Measurements from ENCODE around the gene ADCYAP1R1. TPM values are rescaled to one million over a fixed set of nuclear protein-coding genes. Genes with fewer than 3 reads are reported as not detected.

The ADCYAP1R1 gene
- total RNA-seq, 1 experiment from 2014 or later = 8.9 TPM

DNA sequence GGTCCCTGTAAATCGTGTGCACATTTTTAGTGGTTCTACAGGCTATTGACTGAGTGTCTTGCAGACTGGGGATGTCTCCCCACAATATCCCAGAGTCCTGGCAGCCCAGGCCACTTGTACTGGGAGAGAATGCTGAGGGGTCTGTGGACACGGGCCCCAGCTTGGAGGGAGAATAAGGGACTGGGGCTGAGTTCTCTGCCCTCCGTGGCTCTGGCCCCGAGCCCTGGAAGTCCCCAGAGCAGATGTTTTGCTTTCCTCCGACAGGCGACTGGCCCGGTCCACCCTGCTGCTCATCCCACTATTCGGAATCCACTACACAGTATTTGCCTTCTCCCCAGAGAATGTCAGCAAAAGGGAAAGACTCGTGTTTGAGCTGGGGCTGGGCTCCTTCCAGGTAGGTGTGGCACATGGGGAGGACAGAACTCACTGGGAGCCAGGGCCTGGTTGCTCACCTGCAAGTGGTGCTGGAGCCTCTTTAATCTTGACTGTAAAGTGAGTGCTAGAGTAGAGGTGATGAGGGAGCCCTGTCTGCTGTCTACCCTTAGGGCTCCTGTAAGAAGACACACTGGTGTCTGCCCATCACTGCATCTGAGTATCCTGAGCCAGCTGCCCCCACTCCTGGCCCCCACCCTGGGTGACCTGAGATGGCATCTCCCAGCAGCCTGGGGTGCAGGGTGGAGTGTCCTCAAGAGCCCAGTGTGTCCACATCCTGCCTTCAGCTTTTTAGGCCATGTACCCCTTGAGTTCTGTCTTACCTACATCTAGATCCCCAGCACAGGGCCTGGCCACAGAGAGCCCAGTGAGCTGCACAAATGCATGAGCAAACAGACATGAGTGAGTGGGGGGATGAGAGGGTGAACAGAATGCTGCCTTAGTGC lies 51.1 kb downstream of the ADCYAP1R1 start:
- Histone ChIP-seq H4K91ac (ENCODE audit: insufficient read length, low read depth, low read length) (no peak overlapping the region), H3K56ac (ENCODE audit: insufficient read length, low read depth, low read length) (no peak overlapping the region), H2AFZ (ENCODE audit: low read length) (no peak overlapping the region), H3K23me2 (ENCODE audit: insufficient read length, low read depth, low read length, poor library complexity, severe bottlenecking) (no peaks in the 10 kb centered on the region), H3K4me2 (ENCODE audit: insufficient read depth, insufficient read length, low read length) (no peak overlapping the region), H3T11ph (ENCODE audit: low read length) (no peak overlapping the region), H3K4ac (ENCODE audit: low read depth, low read length) (no peak overlapping the region), H4K8ac (replicated peaks; ENCODE audit: insufficient read length, low read depth, low read length) (no peak overlapping the region), H4K20me1 (ENCODE audit: control insufficient read depth, insufficient read depth, insufficient read length) (no peaks in the 10 kb centered on the region), H3K79me1 (ENCODE audit: insufficient read depth, low read depth, low read length, poor library complexity, severe bottlenecking) (no peaks in the 10 kb centered on the region), H2BK15ac (ENCODE audit: low read depth, low read length) (no peak overlapping the region), H3K9me3 (ENCODE audit: control insufficient read depth, low read depth, low read length) (no peaks in the 10 kb centered on the region), H3K23ac (ENCODE audit: insufficient read length, low read depth, low read length) (no peak overlapping the region), H3K18ac (ENCODE audit: insufficient read length, low read depth, low read length) (no peak overlapping the region), H3K79me2 (ENCODE audit: insufficient read depth, low read length) (no peaks in the 10 kb centered on the region), H2BK120ac (ENCODE audit: low read depth, low read length, poor library complexity, severe bottlenecking) (no peak overlapping the region), H4K5ac (ENCODE audit: insufficient read length, low read depth, low read length) (no peak overlapping the region), H2BK20ac (ENCODE audit: low read depth, low read length, poor library complexity, severe bottlenecking) (no peak overlapping the region), H2BK12ac (ENCODE audit: insufficient read length, low read depth, low read length) (no peak overlapping the region), H2BK5ac (ENCODE audit: insufficient read length, low read length) (no peak overlapping the region), H3K14ac (ENCODE audit: insufficient read depth, low read length) (no peak overlapping the region), H3K27me3 (ENCODE audit: insufficient read depth, low read length) (no peaks in the 10 kb centered on the region), H3K27ac (ENCODE audit: insufficient read length, low read depth, low read length) (no peak overlapping the region), H3K4me1 (ENCODE audit: insufficient read depth, low read length) (no peaks in the 10 kb centered on the region), H2AK5ac (ENCODE audit: insufficient read length, low read length) (no peak overlapping the region), H3K9ac (ENCODE audit: extremely low read depth, insufficient read length, low read length) (no peak overlapping the region)
- H3K4me3 Mint-ChIP-seq = no peak overlapping the region
- TF ChIP-seq, protein P1, sequence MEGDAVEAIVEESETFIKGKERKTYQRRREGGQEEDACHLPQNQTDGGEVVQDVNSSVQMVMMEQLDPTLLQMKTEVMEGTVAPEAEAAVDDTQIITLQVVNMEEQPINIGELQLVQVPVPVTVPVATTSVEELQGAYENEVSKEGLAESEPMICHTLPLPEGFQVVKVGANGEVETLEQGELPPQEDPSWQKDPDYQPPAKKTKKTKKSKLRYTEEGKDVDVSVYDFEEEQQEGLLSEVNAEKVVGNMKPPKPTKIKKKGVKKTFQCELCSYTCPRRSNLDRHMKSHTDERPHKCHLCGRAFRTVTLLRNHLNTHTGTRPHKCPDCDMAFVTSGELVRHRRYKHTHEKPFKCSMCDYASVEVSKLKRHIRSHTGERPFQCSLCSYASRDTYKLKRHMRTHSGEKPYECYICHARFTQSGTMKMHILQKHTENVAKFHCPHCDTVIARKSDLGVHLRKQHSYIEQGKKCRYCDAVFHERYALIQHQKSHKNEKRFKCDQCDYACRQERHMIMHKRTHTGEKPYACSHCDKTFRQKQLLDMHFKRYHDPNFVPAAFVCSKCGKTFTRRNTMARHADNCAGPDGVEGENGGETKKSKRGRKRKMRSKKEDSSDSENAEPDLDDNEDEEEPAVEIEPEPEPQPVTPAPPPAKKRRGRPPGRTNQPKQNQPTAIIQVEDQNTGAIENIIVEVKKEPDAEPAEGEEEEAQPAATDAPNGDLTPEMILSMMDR (conservative IDR thresholded peaks at IDR 0.05) = no peak
- H3K27me3 Mint-ChIP-seq (ENCODE audit: low read depth) = no peaks in the 10 kb centered on the region
- WGBS (ENCODE audit: extremely low coverage, insufficient read length, low lambda C conversion rate) = no CpG with 5 or more reads among the region's 9 CpGs
- peak overlapping the region in 1 of 3 experiments; percentile 62; a peak in 2 of 7 replicates for H3K27ac Mint-ChIP-seq
- H3K36me3 Mint-ChIP-seq (ENCODE audit: insufficient read depth in 1 of 3, low read depth in 3 of 3) = peaks cover 0 to 6% (median 0%) of the 10 kb centered on the region in 3 experiments; a peak in 3 of 7 replicates
- H3K4me1 Mint-ChIP-seq = peaks cover 7 to 9% of the 10 kb centered on the region in 2 experiments; a peak in 2 of 4 replicates
- no peaks in the 10 kb centered on the region for H3K9me3 Mint-ChIP-seq
- DNase-seq = peak; percentile 17
